HepG2 (cell line): ENCODE data around the gene TFEB. TPM values are rescaled to one million over a fixed set of nuclear protein-coding genes. Genes with fewer than 3 reads are reported as not detected.

Source experiments
- ATAC-seq: fragments of 200-7000 bp; cut with Tn5 transposase; 3 replicates; pipeline ENCODE4 v1.9.1; 2020; ENCODE audit warnings: mild to moderate bottlenecking, moderate library complexity
- BruUV-seq: library from RNA; stranded (reverse); fragments of 400-500 nt; replicated peaks from 2 replicates; lab custom pipeline; 2021; lab: Mats Ljungman, UMichigan
- CTCF ChIA-PET: fragments of 300-600 bp; formaldehyde crosslinking; extraction: SDS; loops from one replicate; lab custom pipeline; 2021; ENCODE audit warnings: low total read pairs, inconsistent platforms, low intra/inter-chr PET ratio; lab: Yijun Ruan, JAX
- POLR2A ChIA-PET: fragments of 350-600 bp; sonication (Branson Sonifier 250); formaldehyde crosslinking; loops from one replicate; lab custom pipeline; 2020; ENCODE audit warnings: antibody characterized with exemption, inconsistent platforms; lab: Yijun Ruan, JAX
- DNase-seq: peaks from one replicate; pipeline ENCODE4 v3.0.0-alpha.2; 2015; ENCODE audit warnings: low spot score
- FAIRE-seq: peaks from 3 replicates; lab custom pipeline; 2011; peaks lifted over from hg19 to GRCh38; lab: Jason Lieb, UNC
- H2AFZ ChIP-seq: one replicate; pipeline ENCODE4 v1.6.1; 2011; ENCODE audit warnings: low read length, inconsistent platforms
- H3K27ac ChIP-seq: fragments of 300-600 bp; 3 replicates; pipeline ENCODE4 v1.8.0; 2011; ENCODE audit warnings: mixed run types, mild to moderate bottlenecking, mixed read lengths, low read length, inconsistent platforms; ENCODE audit not compliant: insufficient read depth; ENCODE audit errors: extremely low read length
- H3K27me3 ChIP-seq, 2 experiments: fragments of 200-600 bp in 1 of 2; 2 replicates in 1 of 2; 3 replicates in 1 of 2; pipeline versions ENCODE4 v1.6.0 to v1.8.0; 2011; ENCODE audit warnings: low read length in 2 of 2, mild to moderate bottlenecking in 2 of 2, moderate library complexity in 2 of 2, inconsistent platforms in 1 of 2; ENCODE audit not compliant: insufficient read depth in 2 of 2, control insufficient read depth in 1 of 2
- H3K36me3 ChIP-seq, 2 experiments: fragments of 200-600 bp in 1 of 2; replicated peaks in 1 of 2; 2 replicates in 1 of 2; 3 replicates in 1 of 2; pipeline versions ENCODE4 v1.5.1 to v1.8.0; 2011; ENCODE audit warnings: low read length in 2 of 2, inconsistent platforms in 1 of 2; ENCODE audit not compliant: insufficient read depth in 2 of 2, control insufficient read depth in 1 of 2
- H3K4me1 ChIP-seq: 2 replicates; pipeline ENCODE4 v1.5.1; 2012; ENCODE audit warnings: low read length, inconsistent platforms; ENCODE audit not compliant: insufficient read depth
- H3K4me2 ChIP-seq: 2 replicates; pipeline ENCODE4 v1.6.0; 2011; ENCODE audit warnings: low read depth, low read length, inconsistent platforms
- H3K4me3 ChIP-seq, 3 experiments: fragments of 200-600 bp in 1 of 3; sonication (generic), shearing (Covaris generic) in 1 of 3; replicated peaks in 1 of 3; 2 replicates each; pipeline ENCODE4 v1.5.1; 2011 to 2016; ENCODE audit warnings: low read length in 3 of 3, inconsistent platforms in 2 of 3, low read depth in 2 of 3, mild to moderate bottlenecking in 2 of 3, control low read depth in 1 of 3, mixed read lengths in 1 of 3; ENCODE audit not compliant: insufficient read depth in 1 of 3
- H3K79me2 ChIP-seq: one replicate; pipeline ENCODE4 v1.6.1; 2011; ENCODE audit warnings: low read length, inconsistent platforms; ENCODE audit not compliant: insufficient read depth
- H3K9ac ChIP-seq: 2 replicates; pipeline ENCODE4 v1.6.0; 2011; ENCODE audit warnings: mild to moderate bottlenecking, low read depth, low read length, inconsistent platforms; ENCODE audit not compliant: insufficient read depth
- H3K9me3 ChIP-seq: 2 replicates; pipeline ENCODE4 v1.5.1; 2012; ENCODE audit warnings: mild to moderate bottlenecking, low read length
- H4K20me1 ChIP-seq: 2 replicates; pipeline ENCODE4 v1.6.0; 2011; ENCODE audit warnings: inconsistent platforms, mild to moderate bottlenecking, low read length, moderate library complexity; ENCODE audit not compliant: insufficient read depth
- ARID5B ChIP-seq: IDR thresholded peaks from 2 replicates; pipeline ENCODE4 v1.4.0; 2020; ENCODE audit warnings: mild to moderate bottlenecking, missing genetic modification reagents
- KDM4B ChIP-seq: sonication (generic); formaldehyde crosslinking; IDR thresholded peaks from 2 replicates; pipeline ENCODE4 v1.4.0; 2020; ENCODE audit warnings: missing genetic modification reagents
- KLF6 ChIP-seq: IDR thresholded peaks from 2 replicates; pipeline ENCODE4 v1.8.0; 2016; ENCODE audit warnings: missing biosample characterization, missing genetic modification reagents
- MYC ChIP-seq: sonication (generic); formaldehyde crosslinking; IDR thresholded peaks from 2 replicates; pipeline ENCODE4 v1.9.0; 2021; ENCODE audit warnings: missing genetic modification reagents, borderline replicate concordance
- NCOA2 ChIP-seq: sonication (generic); formaldehyde crosslinking; IDR thresholded peaks from 2 replicates; pipeline ENCODE4 v1.8.0; 2022; ENCODE audit warnings: inconsistent platforms
- SALL1 ChIP-seq: sonication (generic); formaldehyde crosslinking; IDR thresholded peaks from 2 replicates; pipeline ENCODE4 v1.8.0; 2022; ENCODE audit warnings: mild to moderate bottlenecking, missing genetic modification reagents
- SRY ChIP-seq: sonication (generic); formaldehyde crosslinking; IDR thresholded peaks from 2 replicates; pipeline ENCODE4 v1.8.0; 2022; ENCODE audit warnings: mild to moderate bottlenecking, missing genetic modification reagents
- ZNF629 ChIP-seq: sonication (generic); formaldehyde crosslinking; conservative IDR thresholded peaks from 2 replicates; pipeline ENCODE4 v1.5.0; 2020; ENCODE audit warnings: missing genetic modification reagents
- ZNF660 ChIP-seq: sonication (generic); formaldehyde crosslinking; IDR thresholded peaks from 2 replicates; pipeline ENCODE4 v1.5.1; 2020; ENCODE audit warnings: mild to moderate bottlenecking, low read depth, missing genetic modification reagents, borderline replicate concordance
- WGBS: methylation state at CpG from one replicate; pipeline ENCODE4 v1.1.6; 2017; ENCODE audit warnings: low lambda C conversion rate; 5-methylcytosine and 5-hydroxymethylcytosine counted together
- in situ Hi-C: cut with HindIII; loops from 2 replicates; pipeline ENCODE4 v1.10.0; 2017; ENCODE audit warnings: low pct_unique_long_range_greater_than_20kb; ENCODE audit not compliant: extremely low pct_ligation_motif_present
- intact Hi-C: fragments of 100-400 bp; cut with micrococcal nuclease; formaldehyde crosslinking; loops from one replicate; pipeline ENCODE4 v1.10.0; 2022; ENCODE audit not compliant: unreplicated experiment
- polyA plus RNA-seq, 8 experiments: library from polyadenylated mRNA; depleted of rRNA in 3 of 8; stranded (reverse) in 7 of 8; unstranded in 1 of 8; fragments of >200 nt; fragmentation: Illumina TruSeq in 4 of 8; extraction: Trizol in 4 of 8; gene quantifications; 2 replicates each; pipeline versions ENCODE4 v1.2.1 to v1.2.3, GENCODE V29; 2011 to 2016; ENCODE audit warnings: low read depth in 4 of 8, missing spikeins in 1 of 8, mixed read lengths in 1 of 8; ENCODE audit not compliant: insufficient read depth in 1 of 8
- total RNA-seq, 5 experiments: library from RNA; depleted of rRNA; stranded (reverse); fragments of >200 nt; fragmentation: Illumina TruSeq; extraction: Trizol; gene quantifications; 2 replicates each; pipeline ENCODE4 v1.2.3, GENCODE V29; 2016; ENCODE audit warnings: low read depth in 1 of 5

TFEB gene
- total and polyA plus RNA-seq, 2 of the 13 experiments (the other 11 are each of a cell fraction or from before 2014, with no cell fraction given): 13.3 to 18.7 TPM

- Histone ChIP-seq H3K36me3 (no peaks in the 10 kb centered on the region; a peak in 1 of 5 replicates), H2AFZ (no peak overlapping the region), H3K4me1 (peaks cover 41% of the 10 kb centered on the region), H3K27ac (no peak overlapping the region)
- ATAC-seq: no peak
- in situ Hi-C loops: no loop called here
- no TSS peak for BruUV-seq
- CTCF ChIA-PET: no interaction called here
- TF ChIP-seq SRY (no peak), KDM4B (CRISPR knock-in tag) (no peak), SALL1 (CRISPR knock-in tag) (no peak), KLF6 (CRISPR knock-in tag) (no peak), MYC (CRISPR knock-in tag) (no peak), ZNF660 (no peak), NCOA2 (CRISPR knock-in tag) (no peak), ARID5B (CRISPR knock-in tag) (no peak), ZNF629 (CRISPR knock-in tag) (peak; percentile 42; the same call in 1 of the 2 replicates)
- TF ChIP-seq, all 625 proteins: peak for 1
- H4K20me1 ChIP-seq: no peaks in the 10 kb centered on the region
- intact Hi-C loops: loop anchor here (10.0 kb wide), 1 partner anchor 323 kb away; no protein-coding TSS in a partner anchor
- no peak overlapping the region for H3K9ac ChIP-seq
- POLR2A ChIA-PET: interaction anchor here (1.2 kb wide), 1 partner anchor 13 kb away, joined by 8 read pairs; no protein-coding TSS in a partner anchor
- DNase-seq (no peak), FAIRE-seq (no peak)
- H3K9me3 ChIP-seq: no peaks in the 10 kb centered on the region
- 98% methylated on average over 3 of the region's 3 CpGs for WGBS
- H3K79me2 ChIP-seq: peaks cover 3% of the 10 kb centered on the region
- no peak overlapping the region for H3K4me3 ChIP-seq
- H3K4me2 ChIP-seq: no peak overlapping the region
- no peaks in the 10 kb centered on the region for H3K27me3 ChIP-seq
Measured at GRCh38 chr6:41721414-41721813, 14.0 kb downstream of the TFEB start.
